Breast epithelium (tissue), 3 donors: ENCODE data around the gene GPHN.

ENCODE experiments used
- CTCF ChIP-seq, 3 donors: fragments of 450-650 bp; IDR thresholded peaks; one replicate each; pipeline ENCODE4 v1.5.1; 2016 to 2017; ENCODE audit warnings: antibody characterized with exemption in 3 of 3, mild to moderate bottlenecking in 3 of 3, moderate library complexity in 3 of 3
- POLR2A ChIP-seq: fragments of 450-650 bp; IDR thresholded peaks from one replicate; pipeline ENCODE4 v1.6.1; 2016; ENCODE audit warnings: antibody characterized with exemption, mild to moderate bottlenecking, moderate library complexity

- no peak for TF ChIP-seq CTCF (IDR thresholded peaks at IDR 0.05)
- TF ChIP-seq POLR2A = no peak
These were observed 115.9 kb downstream of the GPHN start for GRCh38 chr14:66623838-66624237.
